ENCODE results near the gene TMC1.

- TF ChIP-seq, protein P1, sequence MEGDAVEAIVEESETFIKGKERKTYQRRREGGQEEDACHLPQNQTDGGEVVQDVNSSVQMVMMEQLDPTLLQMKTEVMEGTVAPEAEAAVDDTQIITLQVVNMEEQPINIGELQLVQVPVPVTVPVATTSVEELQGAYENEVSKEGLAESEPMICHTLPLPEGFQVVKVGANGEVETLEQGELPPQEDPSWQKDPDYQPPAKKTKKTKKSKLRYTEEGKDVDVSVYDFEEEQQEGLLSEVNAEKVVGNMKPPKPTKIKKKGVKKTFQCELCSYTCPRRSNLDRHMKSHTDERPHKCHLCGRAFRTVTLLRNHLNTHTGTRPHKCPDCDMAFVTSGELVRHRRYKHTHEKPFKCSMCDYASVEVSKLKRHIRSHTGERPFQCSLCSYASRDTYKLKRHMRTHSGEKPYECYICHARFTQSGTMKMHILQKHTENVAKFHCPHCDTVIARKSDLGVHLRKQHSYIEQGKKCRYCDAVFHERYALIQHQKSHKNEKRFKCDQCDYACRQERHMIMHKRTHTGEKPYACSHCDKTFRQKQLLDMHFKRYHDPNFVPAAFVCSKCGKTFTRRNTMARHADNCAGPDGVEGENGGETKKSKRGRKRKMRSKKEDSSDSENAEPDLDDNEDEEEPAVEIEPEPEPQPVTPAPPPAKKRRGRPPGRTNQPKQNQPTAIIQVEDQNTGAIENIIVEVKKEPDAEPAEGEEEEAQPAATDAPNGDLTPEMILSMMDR (IDR thresholded peaks at IDR 0.05): no peak
- TF ChIP-seq TCF7L2 (IDR thresholded peaks at IDR 0.05; ENCODE audit: low read depth, low read length): no peak
- TF ChIP-seq SIN3A (IDR thresholded peaks at IDR 0.05; ENCODE audit: borderline replicate concordance, insufficient read depth, low read depth, low read length): no peak
- no peak for TF ChIP-seq REST (IDR thresholded peaks at IDR 0.05; ENCODE audit: insufficient read depth in 1 of 2, low read depth in 2 of 2, low read length in 1 of 2)
Measured at GRCh38 chr9:72615931-72616330, 94.5 kb downstream of the TMC1 start.

All from Panc1 (cell line).